GM12801 (cell line): ENCODE data around the gene KCNMA1.

Source experiments
- TF ChIP-seq, protein P1 (sequence below): IDR thresholded peaks from one replicate; pipeline ENCODE4 v1.5.1; 2011; ENCODE audit warnings: control low read depth; ENCODE audit not compliant: insufficient read length; ENCODE audit errors: extremely low read depth

Gene KCNMA1

DNA sequence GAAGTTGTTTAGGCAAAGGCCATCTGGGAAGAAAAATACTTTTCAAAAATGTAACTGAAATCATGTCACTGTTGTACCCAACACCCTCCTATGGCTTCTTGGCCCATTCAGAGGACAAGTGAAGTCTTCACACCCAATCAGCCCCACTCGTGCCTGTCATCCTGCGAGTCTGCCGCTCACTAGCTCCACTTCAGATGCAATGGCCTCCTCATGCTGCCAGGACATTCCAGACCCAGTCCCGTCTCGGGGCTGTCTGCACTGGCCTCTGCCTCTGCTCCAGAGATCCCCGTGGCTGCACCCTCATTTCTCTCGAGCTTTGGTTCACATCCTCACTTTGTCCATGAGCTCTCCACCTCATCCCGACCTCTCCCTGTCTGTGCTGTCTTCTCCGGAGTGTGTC is 227.1 kb downstream of the KCNMA1 start:
- TF ChIP-seq, protein P1, sequence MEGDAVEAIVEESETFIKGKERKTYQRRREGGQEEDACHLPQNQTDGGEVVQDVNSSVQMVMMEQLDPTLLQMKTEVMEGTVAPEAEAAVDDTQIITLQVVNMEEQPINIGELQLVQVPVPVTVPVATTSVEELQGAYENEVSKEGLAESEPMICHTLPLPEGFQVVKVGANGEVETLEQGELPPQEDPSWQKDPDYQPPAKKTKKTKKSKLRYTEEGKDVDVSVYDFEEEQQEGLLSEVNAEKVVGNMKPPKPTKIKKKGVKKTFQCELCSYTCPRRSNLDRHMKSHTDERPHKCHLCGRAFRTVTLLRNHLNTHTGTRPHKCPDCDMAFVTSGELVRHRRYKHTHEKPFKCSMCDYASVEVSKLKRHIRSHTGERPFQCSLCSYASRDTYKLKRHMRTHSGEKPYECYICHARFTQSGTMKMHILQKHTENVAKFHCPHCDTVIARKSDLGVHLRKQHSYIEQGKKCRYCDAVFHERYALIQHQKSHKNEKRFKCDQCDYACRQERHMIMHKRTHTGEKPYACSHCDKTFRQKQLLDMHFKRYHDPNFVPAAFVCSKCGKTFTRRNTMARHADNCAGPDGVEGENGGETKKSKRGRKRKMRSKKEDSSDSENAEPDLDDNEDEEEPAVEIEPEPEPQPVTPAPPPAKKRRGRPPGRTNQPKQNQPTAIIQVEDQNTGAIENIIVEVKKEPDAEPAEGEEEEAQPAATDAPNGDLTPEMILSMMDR: no peak

DNA sequence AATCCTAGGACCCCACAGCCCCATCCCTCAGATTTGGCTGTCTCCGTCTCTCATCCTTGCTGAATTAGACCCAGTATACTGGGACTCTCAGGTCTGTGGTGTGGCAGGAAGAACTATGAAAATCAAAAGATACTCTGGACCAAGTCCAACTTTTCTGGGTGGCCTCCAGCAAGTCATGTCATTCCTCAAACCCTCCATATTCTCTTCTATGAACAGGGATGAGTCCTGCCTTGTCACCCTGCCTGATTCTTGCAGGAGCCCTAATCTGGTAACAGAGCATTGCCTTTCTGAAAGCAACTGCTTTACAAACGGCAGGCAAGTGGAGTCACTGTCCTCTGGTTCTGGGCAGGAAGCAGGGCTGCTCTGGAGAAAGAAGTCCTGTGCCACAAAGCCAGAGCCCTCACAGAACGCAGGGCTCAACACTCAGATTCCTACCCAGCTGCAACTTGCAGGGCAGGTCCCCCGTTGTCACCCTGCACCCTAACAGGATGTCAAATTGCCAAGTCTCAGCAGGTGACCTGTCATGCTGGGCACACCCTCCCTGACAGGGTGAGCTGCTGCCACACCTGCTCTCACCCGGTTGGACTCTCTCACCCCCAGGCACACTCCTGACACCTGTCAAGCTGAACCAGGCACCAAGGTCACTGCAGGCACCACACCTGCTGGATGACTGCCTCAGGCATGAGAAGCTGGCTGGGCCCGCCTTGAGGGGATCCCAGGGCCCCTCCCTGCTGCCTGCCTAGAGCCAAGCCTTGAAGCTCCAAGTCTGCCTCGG is 227.7 kb downstream of the KCNMA1 start:
- TF ChIP-seq, protein P1: no peak

DNA sequence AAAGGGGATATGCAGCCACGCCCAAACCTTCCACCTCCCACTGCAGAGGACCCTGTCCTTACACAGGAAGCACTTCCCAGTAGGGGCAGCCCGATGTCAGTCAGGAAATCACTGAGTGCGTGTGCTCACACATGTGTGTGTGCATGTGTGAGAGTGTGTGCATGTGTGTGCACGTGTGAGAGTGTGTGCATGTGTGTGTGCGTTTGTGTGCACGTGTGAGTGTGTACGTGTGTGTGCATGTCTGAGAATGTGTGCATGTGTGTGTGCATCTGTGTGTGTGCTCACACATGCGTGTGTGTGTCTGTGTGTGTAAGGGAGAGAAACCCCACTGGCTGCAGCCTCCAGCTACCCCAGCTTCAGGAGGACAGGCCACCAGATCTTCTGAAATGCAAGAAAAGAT is 229.3 kb downstream of the KCNMA1 start:
- TF ChIP-seq, protein P1: no peak

DNA sequence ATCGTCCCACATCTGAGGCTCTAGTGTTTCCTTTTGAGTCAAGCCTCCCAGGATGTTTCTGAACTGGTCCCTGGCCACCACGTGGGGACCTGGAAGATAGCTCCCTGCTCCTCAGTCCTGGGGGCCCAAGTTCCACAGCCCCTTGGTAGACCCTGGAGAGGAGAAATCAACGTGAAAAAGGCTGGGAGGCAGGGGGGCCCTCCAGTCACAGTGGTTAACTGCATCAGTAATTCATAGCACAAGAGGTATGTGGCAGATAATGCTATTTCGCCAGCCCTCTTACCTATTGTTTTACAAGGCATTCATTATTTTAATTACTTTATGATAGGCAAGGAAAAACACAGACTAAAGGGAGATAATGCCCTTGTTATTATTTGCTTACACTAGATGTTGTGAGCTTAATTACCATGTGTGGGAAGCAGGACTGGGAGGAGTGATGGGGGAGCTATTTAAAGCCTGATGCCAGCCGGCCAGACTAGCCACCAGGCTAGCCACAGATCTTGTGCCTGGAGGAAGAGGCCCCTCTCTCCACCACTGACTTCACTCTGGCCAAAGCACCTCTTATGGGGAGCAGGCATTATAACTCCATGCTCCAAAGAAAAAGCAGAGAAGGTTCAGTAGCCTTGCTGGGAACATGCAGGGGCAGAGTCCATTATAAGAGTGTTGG is 230.7 kb downstream of the KCNMA1 start:
- TF ChIP-seq, protein P1: no peak

DNA sequence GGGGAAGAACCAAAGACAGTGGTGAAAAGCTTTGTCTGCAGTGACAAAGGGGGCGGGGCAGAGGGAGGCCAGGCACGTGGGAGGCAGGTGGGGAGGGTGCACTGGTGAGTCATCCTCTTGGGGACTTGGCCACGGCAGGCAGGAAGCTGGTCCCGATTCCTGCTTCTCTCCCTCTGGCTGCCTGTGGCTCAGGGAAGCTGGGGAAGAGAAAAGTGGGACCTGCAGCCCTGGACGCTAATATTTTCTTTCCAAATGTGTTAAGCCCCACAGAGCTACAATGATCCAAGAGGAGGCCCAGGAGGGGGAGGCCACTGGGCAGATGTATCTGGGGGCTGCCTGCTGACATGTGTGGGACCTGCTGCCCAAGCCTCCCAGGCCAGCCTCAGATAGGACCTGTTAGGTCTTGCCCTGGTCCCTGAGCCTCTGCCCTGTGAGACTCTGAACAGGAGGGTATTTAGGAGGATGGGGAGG is 231.8 kb downstream of the KCNMA1 start:
- TF ChIP-seq, protein P1: no peak

DNA sequence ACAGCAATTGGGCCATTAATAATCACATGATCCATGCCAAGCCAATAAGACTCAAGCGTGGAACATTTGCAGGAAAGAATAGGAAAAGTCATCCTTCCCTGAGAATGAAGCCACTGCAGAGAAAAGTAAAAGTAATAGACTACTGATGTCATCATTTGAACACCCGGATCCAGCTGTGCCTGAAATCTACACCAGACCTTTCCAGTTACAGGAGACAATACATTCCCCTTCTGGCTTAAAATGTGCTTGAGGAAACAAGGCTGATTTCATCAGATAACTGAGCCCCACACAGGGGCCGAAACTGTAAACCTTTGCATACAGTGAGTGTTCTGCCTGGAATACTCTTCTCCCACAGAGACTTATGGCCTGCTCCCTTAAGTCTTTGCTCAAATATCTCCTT is 232.8 kb downstream of the KCNMA1 start:
- TF ChIP-seq, protein P1: no peak

DNA sequence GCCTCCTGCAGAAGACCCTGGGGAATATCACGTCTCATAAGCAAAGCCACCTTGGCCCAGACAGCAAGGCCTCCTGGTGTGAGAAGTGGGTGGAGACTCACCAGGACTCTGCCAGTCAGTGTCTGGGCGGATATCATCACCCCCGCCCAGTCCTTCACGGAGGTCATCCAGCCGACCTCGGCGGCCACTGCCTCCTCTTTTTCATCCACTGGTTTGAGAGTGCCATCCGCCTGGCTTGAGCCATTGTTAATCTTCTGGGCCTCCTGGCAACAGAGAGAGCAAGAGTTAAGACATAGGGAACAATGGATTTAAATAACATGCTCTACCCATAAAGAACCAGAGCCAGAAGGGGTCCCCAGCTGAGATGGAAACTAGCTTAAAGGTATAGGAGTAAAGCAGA is 233.8 kb downstream of the KCNMA1 start:
- TF ChIP-seq, protein P1: no peak
